HG03039 (cell line): ENCODE measurements around the gene SEPTIN6.

Experiments
- ATAC-seq: cut with Tn5 transposase; IDR thresholded peaks from one replicate; pipeline ENCODE4 v1.9.1; 2021; ENCODE audit warnings: mild to moderate bottlenecking, moderate library complexity; ENCODE audit not compliant: unreplicated experiment

The SEPTIN6 gene

DNA sequence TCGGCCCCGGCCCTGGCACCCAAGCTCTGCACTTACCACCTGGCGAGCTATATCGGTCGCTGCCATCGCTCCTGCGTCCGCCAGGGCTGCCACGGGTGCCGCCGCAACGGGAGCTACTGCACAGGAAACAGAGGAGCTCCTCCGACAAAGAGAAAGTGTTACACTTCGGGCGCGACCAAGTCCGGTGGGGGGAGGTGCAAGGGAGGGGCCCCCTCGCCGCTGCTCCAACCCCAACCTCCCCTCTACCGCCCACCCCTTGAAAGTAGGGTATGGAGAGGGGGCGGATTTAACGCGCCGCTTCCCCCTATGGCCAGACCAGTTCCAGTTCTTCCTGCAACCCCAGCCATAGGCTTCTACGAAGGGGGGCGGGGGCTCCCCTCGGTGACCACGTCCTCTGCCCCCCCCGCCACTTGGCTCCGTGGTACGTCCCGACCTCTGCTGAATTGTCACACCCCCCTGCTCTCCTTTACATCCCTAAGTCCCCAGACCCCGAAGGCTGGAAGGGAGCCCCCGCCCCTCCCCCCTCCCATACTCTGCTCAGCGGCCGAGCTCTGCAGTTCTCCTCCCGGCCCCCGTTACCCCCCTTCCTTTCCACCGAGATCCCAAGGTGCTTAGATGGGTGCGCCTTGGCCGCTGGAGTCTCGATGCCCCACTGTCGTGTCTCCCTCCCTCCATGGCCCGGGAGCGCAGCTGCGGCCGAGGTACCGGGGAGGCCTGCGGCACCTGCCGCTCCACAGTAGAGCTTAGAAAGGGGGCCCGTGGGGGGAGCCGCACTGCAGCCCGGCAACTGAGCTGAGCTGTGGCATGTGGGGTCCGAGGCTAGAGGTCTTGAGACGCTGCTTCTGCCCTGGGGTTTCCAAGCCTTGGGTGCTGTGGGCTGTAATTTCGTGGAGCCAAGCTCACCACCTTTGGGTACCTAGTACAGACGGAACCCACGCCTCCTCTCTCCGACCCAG is at the start of gene SEPTIN6:
SEPTIN6 (minus strand) TSS at position 129 of the 956 bp plus-strand sequence; CDS start at position 66, 63 bp downstream.
- peak; percentile 45 for ATAC-seq

DNA sequence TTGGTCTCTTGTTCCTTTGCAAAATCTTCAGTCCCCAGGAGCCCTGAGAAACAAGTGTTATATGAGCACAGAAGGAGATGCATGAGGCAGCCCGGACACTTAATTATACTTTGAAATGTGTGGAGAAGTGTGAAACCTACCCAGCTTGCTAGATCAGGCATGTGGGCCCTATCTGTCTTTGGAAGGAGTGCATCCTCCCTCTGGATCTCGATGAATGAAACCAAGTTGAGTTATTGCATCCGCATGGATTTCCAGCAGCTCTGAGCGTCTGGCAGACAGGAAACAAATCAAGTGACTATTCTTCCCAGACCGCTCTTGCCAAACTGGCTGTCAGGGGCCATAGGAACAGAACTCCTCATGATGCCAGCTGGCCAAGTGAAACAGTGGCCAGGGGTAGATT is 45.8 kb upstream of the SEPTIN6 start:
- ATAC-seq: no peak

DNA sequence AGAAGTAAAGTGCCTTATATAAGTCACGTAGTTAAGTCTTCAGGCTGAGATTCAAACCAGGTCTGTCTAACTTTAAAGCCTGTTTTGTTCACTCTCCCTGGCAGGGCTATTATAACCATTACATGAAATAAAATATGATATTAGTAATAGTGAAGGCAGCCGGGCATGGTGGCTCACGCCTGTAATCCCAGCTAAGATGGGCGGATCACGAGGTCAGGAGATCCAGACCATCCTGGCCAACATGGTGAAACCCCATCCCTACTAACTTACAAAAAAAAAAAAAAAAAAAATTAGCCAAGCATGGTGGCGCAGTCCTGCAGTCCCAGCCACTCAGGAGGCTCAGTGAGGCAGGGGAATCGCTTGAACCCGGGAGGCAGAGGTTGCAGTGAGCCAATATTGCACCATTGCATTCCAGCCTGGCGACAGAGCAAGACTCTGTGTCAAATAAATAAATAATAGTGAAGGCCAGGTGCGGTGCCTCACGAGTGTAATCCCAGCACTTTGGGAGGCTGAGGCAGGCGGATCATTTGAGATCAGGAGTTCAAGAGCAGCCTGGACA is 43.3 kb upstream of the SEPTIN6 start:
- no peak for ATAC-seq

DNA sequence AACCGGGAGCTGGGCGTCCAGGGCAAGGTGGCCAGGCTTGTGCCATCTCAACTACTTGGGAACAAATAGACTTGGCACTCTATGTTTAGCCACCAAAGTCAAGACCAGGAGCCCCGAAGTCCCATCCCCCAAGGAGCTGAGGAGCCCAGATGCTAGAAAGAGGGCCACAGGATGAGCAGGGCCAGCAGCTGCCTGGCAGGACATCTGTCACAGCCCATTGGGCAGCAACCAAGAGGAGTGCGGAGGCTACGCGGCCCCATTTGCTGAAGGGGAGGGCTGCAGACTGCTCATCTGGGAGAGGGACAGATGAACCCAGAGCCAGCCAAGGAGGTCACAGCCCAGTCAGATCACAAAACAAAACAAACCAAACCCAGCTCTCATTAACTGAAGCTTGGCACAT is 42.5 kb upstream of the SEPTIN6 start:
- ATAC-seq: no peak

DNA sequence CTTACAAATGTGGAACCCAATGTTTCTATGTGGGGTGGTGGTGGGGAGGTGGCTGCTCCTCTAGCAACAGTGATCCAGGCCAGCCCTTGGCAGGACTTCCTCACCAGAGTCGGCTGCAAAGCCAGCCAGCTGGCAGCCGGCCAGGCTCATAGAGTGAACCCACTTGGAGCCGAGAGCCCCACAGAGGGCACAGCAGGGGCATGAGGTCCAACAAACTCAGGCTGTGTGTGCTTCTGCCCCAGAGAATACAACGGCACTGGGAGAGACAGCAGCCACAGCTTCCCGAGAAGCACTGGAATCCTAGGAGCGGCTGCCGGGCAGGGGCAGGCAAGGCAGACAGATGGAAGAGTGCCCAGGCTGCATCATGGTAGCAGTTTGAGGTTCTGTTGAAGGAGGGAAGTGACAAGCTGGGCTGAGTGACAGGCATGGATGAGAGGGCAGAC is 42.0 kb upstream of the SEPTIN6 start:
- no peak for ATAC-seq

DNA sequence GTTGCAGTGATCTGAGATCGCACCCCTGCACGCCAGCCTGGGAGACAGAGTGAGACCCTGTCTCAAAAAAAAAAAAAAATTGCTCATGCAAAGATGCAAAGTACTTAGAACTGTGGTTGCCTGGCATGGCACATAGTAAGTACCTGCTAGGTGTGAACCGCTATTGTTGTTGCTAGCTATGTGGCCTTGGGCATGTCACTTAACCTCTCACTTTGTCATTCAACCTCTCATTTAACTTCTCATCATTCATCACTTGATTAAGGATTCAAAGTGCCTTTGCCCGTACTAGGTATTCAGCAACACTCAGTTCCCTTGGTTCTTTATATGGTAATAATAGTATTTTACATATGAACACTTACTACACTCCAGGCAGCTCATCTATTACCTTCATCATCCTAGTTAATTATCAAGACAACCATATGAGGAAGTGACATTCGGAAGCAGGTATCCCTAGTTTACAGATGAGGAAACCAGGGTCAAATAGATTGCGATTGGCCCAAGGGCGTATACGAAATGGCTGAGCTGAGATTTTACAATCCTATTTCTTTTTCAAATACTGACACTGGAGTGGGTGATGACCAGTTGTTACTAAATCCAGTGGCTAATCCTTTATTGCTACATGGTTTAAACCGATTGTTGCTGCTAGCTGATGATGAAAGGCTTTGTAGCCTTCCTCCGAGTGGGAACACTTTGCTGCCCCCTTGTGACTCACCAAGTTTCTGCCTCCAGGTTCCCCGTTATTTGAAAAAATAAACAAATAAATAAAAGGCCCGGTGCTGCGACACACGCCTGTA is 36.6 kb upstream of the SEPTIN6 start:
- no peak for ATAC-seq

DNA sequence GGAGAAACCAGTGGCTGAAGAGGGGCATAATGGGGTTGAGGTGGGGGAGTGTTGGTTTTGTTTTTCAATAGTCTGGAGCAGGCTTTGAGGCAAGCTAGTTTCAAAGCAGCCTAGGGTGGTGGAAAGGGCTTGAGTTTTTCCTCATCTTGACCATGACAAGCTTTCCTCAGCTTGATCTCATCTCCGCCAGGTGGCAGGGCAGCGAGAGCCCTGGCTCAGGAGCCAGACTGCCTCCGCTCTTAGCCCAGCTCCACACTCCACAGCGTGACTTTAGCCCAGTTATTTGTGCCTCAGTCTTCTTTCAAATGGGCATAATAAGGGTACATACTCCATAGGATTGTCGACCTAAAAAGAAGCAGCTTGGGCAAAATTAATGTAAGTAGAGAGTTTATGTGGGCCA is 35.5 kb upstream of the SEPTIN6 start:
- ATAC-seq: no peak

DNA sequence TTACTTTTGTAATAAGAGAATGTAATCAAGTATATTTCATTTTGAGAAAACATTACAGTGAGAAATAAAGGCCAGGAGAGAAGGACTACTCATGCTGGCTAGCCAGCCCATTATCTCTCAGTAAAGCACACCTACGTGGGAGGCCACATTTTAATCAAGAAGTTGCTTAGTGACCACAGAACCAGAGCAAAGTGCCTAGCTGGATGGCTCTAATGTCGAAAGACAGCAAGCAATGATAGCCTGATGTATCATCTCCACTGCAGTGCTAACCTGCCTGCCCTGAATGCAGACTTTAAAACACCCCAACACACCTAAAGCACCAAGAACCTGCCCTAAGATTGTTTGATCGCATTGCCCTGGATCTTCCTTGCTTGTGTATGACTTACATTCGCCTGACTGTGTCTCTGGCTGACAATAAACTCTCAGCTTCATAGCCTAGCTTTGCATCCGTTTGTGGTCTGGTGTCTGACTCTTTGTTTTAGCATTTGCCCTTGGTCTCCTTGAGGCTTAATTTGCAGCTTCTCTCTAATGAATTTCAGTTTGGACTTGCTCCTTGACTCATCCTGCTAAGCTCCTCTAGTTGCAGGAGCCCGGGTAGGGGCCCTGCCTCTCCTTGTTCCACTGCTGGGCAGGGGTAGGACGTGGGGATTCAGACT is 34.1 kb upstream of the SEPTIN6 start:
- ATAC-seq: no peak

DNA sequence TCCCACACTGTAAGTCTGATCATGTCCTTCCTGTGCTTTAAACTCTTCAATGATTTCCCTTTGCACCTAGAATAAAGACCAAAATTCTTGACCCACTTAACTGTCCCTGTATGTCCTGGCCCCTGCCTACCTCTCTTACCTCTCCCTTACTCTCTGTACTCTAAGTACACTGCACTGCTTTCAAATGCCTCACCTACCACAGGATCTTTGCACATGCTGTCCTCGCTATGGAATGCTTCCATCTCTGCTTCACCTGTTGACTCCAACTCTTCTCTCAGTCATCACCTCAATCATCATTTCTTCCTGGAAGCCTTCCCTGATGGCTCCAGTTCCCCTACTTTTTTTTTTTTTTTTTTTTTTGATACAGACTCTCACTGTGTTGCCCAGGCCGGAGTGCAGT is 29.0 kb upstream of the SEPTIN6 start:
- ATAC-seq: no peak

DNA sequence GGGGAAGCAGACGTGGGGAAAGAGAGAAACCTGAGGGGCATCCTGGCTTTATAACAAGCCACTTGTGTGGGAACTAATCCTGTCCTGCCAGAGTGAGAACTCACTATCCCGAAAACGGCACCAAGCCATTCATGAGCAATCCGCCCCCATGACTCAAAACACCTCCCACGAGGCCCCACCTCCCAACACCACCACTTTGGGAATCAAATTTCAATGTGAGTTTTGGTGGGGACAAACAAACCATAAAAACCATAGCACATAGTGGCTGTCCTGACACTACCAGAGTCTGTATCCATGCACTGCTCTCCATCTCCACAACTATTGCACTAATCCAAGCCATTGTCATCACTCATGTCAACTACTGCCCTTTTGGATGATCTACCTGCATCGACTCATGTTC is 28.5 kb upstream of the SEPTIN6 start:
- ATAC-seq: no peak

DNA sequence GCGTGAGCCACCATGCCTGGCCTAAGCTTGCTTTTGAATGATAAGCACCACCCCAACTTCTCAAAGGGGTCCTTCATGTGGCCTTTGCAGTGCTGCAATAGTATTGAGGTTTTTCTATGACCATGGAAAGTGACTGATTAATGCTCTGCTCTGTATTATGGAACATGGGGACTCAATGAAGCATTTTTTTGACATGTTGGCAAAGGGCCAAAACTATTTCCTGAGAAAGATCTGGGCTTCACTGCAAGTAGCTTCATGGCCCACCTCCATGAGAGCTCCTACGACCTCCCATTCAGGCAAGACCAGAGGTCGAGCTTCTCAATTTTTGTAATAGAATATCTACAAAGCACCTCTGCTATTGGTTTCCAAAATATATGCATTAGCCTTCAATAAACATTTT is 16.7 kb upstream of the SEPTIN6 start:
- ATAC-seq: no peak

DNA sequence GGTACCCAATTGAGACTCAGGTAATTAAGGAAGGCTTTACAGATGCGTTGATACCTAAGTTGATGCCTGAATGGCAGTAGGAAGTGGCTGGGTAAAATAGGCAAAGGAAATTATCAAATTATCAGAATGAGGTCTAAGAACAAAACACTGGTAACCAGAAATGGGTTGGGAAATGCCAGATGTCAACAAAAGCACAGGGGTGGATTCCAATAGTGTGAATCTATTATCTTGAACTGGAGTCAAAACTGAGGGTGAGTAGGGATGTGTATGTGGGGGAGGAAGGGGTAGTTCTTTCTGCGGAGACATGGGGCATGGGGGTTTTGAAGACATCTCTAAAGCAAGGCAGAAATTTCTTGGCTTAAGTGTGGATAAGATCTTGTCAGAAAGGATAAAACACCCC is 16.0 kb upstream of the SEPTIN6 start:
- ATAC-seq: no peak

DNA sequence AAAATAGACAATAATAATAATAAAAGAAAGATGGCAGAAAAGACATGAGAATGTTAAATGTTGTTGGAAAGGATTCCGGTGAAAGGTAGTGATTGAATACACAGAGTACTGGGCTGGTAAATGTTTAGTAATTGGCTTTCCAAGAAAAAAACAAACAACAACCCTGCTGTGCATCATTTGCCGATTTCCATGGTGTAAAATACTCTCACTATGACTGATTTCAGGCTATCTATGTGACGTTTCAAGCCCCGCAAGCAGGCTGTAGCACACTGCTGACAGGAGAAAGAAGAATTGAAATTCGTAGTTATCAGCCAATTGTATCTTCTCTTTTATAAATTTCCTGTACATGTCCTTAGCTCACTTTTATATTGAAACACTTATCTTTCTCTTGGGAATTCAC is 13.6 kb upstream of the SEPTIN6 start:
- no peak for ATAC-seq

DNA sequence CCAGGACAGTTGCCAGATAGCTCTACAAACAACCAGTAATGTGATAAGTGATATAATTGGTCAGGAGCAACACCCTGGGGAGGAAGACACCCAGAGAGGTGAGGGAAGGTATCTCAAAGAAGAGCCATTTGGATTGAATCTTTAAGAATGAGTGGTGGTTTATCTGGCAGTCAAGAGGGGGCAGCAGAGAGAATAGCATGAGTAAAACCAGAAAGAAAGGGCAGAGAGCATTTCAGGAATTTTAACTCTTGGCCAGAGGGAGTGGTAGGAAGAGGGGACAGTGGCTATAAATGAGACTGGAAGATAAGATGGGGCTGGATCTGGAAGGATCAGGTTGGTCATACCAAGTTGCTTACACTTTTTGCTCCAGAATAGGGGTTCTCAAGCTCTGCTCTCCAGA is 5.9 kb upstream of the SEPTIN6 start:
- no peak for ATAC-seq

DNA sequence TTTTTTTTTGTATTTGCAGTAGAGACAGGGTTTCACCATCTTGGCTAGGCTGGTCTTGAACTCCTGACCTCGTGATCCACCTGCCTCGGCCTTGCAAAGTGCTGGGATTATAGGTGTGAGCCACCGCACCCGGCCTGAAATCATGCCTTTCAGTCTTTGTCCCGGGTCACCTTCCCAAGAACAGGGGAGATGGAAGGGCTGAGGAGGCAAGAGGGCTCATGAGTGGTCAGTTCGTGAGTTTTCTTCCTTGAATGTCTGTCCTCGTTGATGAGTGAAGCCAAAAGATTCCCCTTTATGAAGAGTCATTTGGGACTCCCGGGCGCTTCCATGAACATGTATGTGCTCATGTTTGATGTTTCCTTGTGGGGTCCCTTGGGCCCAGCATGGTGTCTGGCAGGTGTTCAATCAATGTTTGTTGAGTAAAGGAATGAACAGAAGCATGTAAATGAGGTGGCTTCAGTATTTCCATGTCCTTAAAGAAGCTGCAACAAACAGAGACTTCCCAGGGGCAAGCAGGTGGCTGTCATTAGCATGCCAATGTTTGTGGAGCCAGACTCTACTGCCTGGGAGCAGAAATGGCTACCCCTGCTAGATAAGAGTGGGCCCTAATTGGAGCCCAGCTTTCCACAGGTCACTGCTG is 3.4 kb upstream of the SEPTIN6 start:
- no peak for ATAC-seq

DNA sequence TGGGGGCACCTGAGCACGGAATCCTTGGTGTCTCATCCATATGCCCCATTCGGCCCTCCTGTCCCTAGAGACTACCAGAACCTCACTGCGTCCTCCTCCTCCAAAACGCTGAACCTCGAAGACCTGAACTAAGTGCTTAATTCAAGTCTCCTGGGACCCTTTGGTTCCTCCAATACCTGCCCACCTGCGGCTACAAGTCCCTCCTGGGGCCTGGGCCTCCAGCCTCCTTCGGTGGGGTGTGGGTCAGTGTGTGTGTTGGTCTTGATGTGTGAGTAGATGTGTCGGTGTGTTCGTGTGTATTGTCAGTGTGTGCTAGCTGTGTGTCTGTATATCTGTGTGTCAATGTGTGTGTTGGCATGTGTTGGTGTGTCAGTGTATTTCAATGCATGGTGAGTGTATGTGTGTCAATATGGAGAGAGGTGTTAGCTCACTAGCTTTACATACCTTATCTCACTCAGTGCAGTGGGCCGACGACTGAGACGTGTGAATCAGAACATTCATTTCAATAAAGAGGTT is 2.6 kb upstream of the SEPTIN6 start:
- ATAC-seq: no peak

DNA sequence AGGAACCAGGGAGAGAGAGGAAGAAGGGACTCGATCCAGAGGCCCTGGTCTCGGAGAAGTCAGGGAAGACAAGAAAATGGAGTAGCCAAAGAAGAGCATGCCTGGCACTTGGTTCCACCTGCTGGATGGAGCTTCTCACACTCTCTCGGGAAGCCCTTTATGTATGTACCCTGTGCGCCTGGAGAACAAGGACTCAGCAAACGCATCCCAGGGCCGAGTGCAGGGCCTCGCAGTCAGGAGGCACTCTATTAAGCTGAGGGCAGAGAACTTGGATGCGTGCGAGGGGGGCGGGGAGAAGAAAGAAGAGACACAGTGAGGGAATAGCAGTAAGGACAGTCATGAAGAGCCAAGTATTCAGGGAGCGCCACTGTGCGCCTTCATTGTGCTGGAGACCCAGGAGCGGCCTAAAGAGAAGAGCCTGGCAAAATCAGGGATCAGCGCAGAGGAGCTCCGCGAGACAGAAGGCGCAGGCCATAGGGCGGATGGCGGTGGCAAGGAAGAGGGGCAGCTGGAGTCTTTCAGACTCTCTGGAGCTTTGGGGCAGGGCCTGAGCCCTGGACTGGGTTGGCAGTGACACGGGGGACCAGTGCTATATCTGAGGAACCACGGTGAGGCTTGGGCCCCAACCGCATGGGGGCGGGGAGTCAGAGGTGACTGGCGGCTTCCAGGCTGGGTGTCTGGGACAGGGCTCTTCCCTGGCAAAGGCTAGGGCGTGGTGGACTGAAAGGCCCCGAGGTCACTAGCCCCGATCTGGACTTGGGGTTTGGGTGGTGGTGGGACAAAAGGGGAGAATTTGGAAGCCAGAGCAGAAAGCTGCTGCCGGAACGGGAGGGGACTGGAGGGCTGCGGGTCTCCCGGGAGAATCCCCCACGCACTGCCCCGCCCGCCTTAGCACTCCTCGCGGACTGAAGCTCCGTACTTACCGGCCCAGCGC is 1.9 kb upstream of the SEPTIN6 start:
- no peak for ATAC-seq

DNA sequence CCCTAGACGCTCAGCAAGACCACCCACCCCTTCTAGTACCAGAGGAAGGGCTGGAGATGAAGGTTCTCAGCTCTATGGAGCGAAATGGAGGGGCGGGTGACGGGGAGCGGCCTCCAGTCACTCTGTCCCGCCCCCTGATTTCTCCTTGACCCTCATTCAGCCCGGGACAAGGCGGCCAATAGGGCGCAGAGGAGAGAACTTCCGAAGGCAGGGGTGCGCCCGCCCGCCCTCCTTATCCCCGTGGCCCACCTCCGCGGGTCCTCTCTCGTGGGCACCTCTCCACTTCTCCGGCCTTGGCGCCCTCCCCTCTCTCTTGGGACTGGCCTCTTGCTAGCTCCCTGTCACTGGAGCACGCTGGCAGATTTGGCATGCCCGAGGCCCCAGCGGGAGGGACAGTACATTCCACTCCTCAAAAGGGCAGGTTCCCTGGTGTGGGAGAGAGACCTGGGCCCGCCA is 1.1 kb upstream of the SEPTIN6 start:
- ATAC-seq: no peak
